GM12878 (cell line): ENCODE results near the gene TMC4. TPM values are rescaled to one million over a fixed set of nuclear protein-coding genes. Genes with fewer than 3 reads are reported as not detected.

Experiments used
- ATAC-seq: fragments of 200-7000 bp; cut with Tn5 transposase; 3 replicates; pipeline ENCODE4 v1.9.1; 2020; ENCODE audit warnings: mild to moderate bottlenecking, moderate library complexity
- BruUV-seq: library from RNA; stranded (reverse); fragments of 400-500 nt; replicated peaks from 2 replicates; lab custom pipeline; 2021; lab: Mats Ljungman, UMichigan
- CTCF ChIA-PET: fragments of 300-600 bp; sonication (Branson Sonifier 250); formaldehyde crosslinking; extraction: SDS; loops from one replicate; lab custom pipeline; 2021; ENCODE audit warnings: inconsistent platforms; lab: Yijun Ruan, JAX
- POLR2A ChIA-PET: fragments of 350-600 bp; formaldehyde crosslinking; extraction: SDS; loops from one replicate; lab custom pipeline; 2021; ENCODE audit warnings: inconsistent platforms; lab: Charles Lee
- RAD21 ChIA-PET: fragments of 300-600 bp; sonication (Branson Sonifier 250); formaldehyde crosslinking; loops from one replicate; lab custom pipeline; 2023; ENCODE audit warnings: antibody characterized with exemption; ENCODE audit not compliant: unreplicated experiment; lab: Charles Lee
- SMC1A ChIA-PET: fragments of 300-600 bp; sonication (Branson Sonifier 250); formaldehyde crosslinking; loops from one replicate; lab custom pipeline; 2023; ENCODE audit not compliant: unreplicated experiment, uncharacterized antibody; lab: Charles Lee
- DNase-seq: peaks from one replicate; pipeline ENCODE4 v3.0.0-alpha.2; 2011; ENCODE audit warnings: low read depth, low spot score
- FAIRE-seq: peaks from 3 replicates; lab custom pipeline; 2011; peaks lifted over from hg19 to GRCh38; lab: Jason Lieb, UNC
- H2AFZ ChIP-seq: 2 replicates; pipeline ENCODE4 v1.6.0; 2011; ENCODE audit warnings: low read depth, low read length, control low read depth; ENCODE audit not compliant: control insufficient read depth
- H3K27ac ChIP-seq: 2 replicates; pipeline ENCODE4 v1.5.1; 2011; ENCODE audit warnings: control low read depth; ENCODE audit not compliant: control insufficient read depth, insufficient read depth
- H3K27me3 ChIP-seq, 2 experiments: replicated peaks in 1 of 2; 2 replicates each; pipeline versions ENCODE4 v1.6.0 to v1.6.1; 2011; ENCODE audit warnings: low read length in 1 of 2; ENCODE audit not compliant: control insufficient read depth in 2 of 2, insufficient read depth in 2 of 2
- H3K36me3 ChIP-seq, 2 experiments: 2 replicates each; pipeline ENCODE4 v1.5.1; 2011; ENCODE audit warnings: low read length in 1 of 2; ENCODE audit not compliant: control insufficient read depth in 2 of 2, insufficient read depth in 2 of 2
- H3K4me1 ChIP-seq: 2 replicates; pipeline ENCODE4 v1.6.1; 2011; ENCODE audit warnings: mild to moderate bottlenecking, low read length, moderate library complexity, mixed read lengths; ENCODE audit not compliant: control insufficient read depth, insufficient read depth
- H3K4me2 ChIP-seq: 2 replicates; pipeline ENCODE4 v1.6.0; 2011; ENCODE audit warnings: control low read depth; ENCODE audit not compliant: control insufficient read depth, insufficient read depth
- H3K4me3 ChIP-seq: fragments of 200-600 bp; sonication (generic); 2 replicates; pipeline ENCODE4 v1.5.1; 2016
- H3K79me2 ChIP-seq: 2 replicates; pipeline ENCODE4 v1.6.0; 2011; ENCODE audit warnings: low read length; ENCODE audit not compliant: control insufficient read depth, insufficient read depth
- H3K9ac ChIP-seq: 2 replicates; pipeline ENCODE4 v1.8.0; 2011; ENCODE audit warnings: low read length, control low read depth, mixed read lengths; ENCODE audit not compliant: control insufficient read depth, insufficient read depth
- H3K9me3 ChIP-seq: replicated peaks from 3 replicates; pipeline ENCODE4 v1.5.1; 2011; ENCODE audit warnings: mild to moderate bottlenecking, low read length; ENCODE audit not compliant: control insufficient read depth, insufficient read depth
- H4K20me1 ChIP-seq: 2 replicates; pipeline ENCODE4 v1.6.0; 2011; ENCODE audit not compliant: control insufficient read depth, insufficient read depth
- IKZF1 ChIP-seq: fragments of 450-650 bp; conservative IDR thresholded peaks from 2 replicates; pipeline ENCODE4 v1.6.1; 2017; ENCODE audit warnings: antibody characterized with exemption, mild to moderate bottlenecking
- IKZF2 ChIP-seq, 2 experiments: fragments of 450-650 bp; IDR thresholded peaks; 2 replicates each; pipeline ENCODE4 v1.6.1; 2017; ENCODE audit warnings: mild to moderate bottlenecking in 2 of 2, moderate library complexity in 2 of 2
- MXI1 ChIP-seq: fragments of 150-350 bp; IDR thresholded peaks from 2 replicates; pipeline ENCODE4 v1.6.1; 2011; ENCODE audit warnings: low read depth, mild to moderate bottlenecking, inconsistent platforms, low read length, improper control_type of control experiment
- TCF12 ChIP-seq: IDR thresholded peaks from 2 replicates; pipeline ENCODE4 v1.6.1; 2011; ENCODE audit warnings: low read depth, mild to moderate bottlenecking, low read length
- ZBTB40 ChIP-seq: fragments of 450-650 bp; IDR thresholded peaks from 2 replicates; pipeline ENCODE4 v1.6.1; 2016; ENCODE audit warnings: mild to moderate bottlenecking, moderate library complexity, borderline replicate concordance
- ZNF592 ChIP-seq: fragments of 450-650 bp; IDR thresholded peaks from 2 replicates; pipeline ENCODE4 v1.6.1; 2017; ENCODE audit warnings: mild to moderate bottlenecking, moderate library complexity
- WGBS: methylation state at CpG from one replicate; pipeline ENCODE4 v1.1.6; 2016; ENCODE audit warnings: low lambda C conversion rate; ENCODE audit not compliant: insufficient replicate concordance, insufficient coverage; ENCODE audit errors: missing lambda C conversion rate; 5-methylcytosine and 5-hydroxymethylcytosine counted together
- in situ Hi-C: fragments of 300-500 bp; cut with MboI; formaldehyde crosslinking; loops from 9 replicates; pipeline ENCODE4 v1.14.3; 2018; ENCODE audit warnings: mixed read lengths
- intact Hi-C: fragments of 100-400 bp; cut with micrococcal nuclease; formaldehyde crosslinking; loops from one replicate; pipeline ENCODE4 v1.14.2; 2022; ENCODE audit not compliant: unreplicated experiment
- polyA plus RNA-seq, 11 experiments: library from polyadenylated mRNA; depleted of rRNA in 4 of 11; unstranded in 6 of 11; stranded (reverse) in 5 of 11; fragments of >200 nt; fragmentation: Nextera tagmentation in 4 of 11; fragmentation: Illumina TruSeq in 1 of 11; extraction: Ambion mirVana in 4 of 11; extraction: Trizol in 1 of 11; gene quantifications; 1 replicate in 1 of 11; 2 replicates in 10 of 11; pipeline versions ENCODE4 v1.2.1 to v1.2.3, GENCODE V29; 2011 to 2016; ENCODE audit warnings: inconsistent platforms in 2 of 11, missing spikeins in 2 of 11, low read depth in 1 of 11
- total RNA-seq, 4 experiments: library from RNA; depleted of rRNA in 3 of 4; stranded (reverse); fragments of >200 nt in 3 of 4; fragmentation: Illumina TruSeq in 1 of 4; extraction: Trizol in 1 of 4; gene quantifications; 2 replicates each; pipeline versions ENCODE4 v1.2.1 to v1.2.3, GENCODE V29; 2013 to 2021

TMC4 gene
- total and polyA plus RNA-seq, 10 of the 15 experiments (the other 5 are each of a cell fraction or from before 2014, with no cell fraction given): 0.33 to 0.83 (median 0.74) TPM; not detected in 7

- in situ Hi-C loops: loop anchor here (25.0 kb wide), 1 partner anchor 1526 kb away; the partner anchor contains the start of gene U2AF2
- intact Hi-C loops: loop anchor here (2.0 kb wide), 1 partner anchor 65 kb away; the partner anchor contains the start of gene RPS9
- H3K4me2 ChIP-seq: peak overlapping the region; percentile 99
- FAIRE-seq (no peak), DNase-seq (no peak), ATAC-seq (no peak)
- TSS peak; percentile 74 for BruUV-seq
- ChIA-PET CTCF (interaction anchor here (1.2 to 2.3 kb wide), 5 partner anchors 23 to 345 kb away, joined by 3 to 15 read pairs (median 6); partner anchors contain the start of genes LENG1 and MBOAT7), POLR2A (interaction anchor here (0.9 to 3.5 kb wide), 13 partner anchors 13 to 327 kb away, joined by 3 to 36 read pairs (median 7); partner anchors contain the start of genes LENG1, LENG8, LENG9 and MBOAT7), RAD21 (interaction anchor here (0.8 to 2.4 kb wide), 9 partner anchors 18 to 1340 kb away, joined by 3 to 23 read pairs (median 5); partner anchors contain the start of genes LENG1, MBOAT7, PRPF31 and TFPT), SMC1A (interaction anchor here (0.6 to 1.2 kb wide), 10 partner anchors 20 to 1325 kb away, joined by 3 to 6 read pairs (median 3); partner anchors contain the start of genes ISOC2, MBOAT7, PRPF31 and TFPT)
- H3K27ac ChIP-seq: peak overlapping the region; percentile 14
- H3K27me3 ChIP-seq: no peaks in the 10 kb centered on the region
- peaks cover 2% of the 10 kb centered on the region; the same call in 2 of the 3 replicates for H3K9me3 ChIP-seq
- WGBS: 7% methylated on average over 30 of the region's 30 CpGs
- H2AFZ ChIP-seq: peak overlapping the region; percentile 84
- H3K79me2 ChIP-seq: peaks cover 37% of the 10 kb centered on the region
- TF ChIP-seq MXI1 (no peak), IKZF2 (IDR thresholded peaks at IDR 0.05) (0 out of 4 replicates have a peak, but pooled peaks of 1 of the 2 experiments have one; percentile 10), TCF12 (no peak), IKZF1 (peak; percentile 32), ZNF592 (no peak), ZBTB40 (peak; percentile 20; the same call in 1 of the 2 replicates)
- H4K20me1 ChIP-seq: peaks cover 10% of the 10 kb centered on the region
- H3K4me3 ChIP-seq: peak overlapping the region; percentile 86
- H3K4me1 ChIP-seq: peaks cover 19% of the 10 kb centered on the region
- peak overlapping the region; percentile 75 for H3K9ac ChIP-seq
- H3K36me3 ChIP-seq: peaks cover 2 to 7% of the 10 kb centered on the region in 2 experiments; a peak in 2 of 4 replicates
Measured at GRCh38 chr19:54136086-54136863, 36.7 kb downstream of the TMC4 start.
